Body of pancreas (tissue), 4 donors: ENCODE data around the gene OR52A1. TPM values are rescaled to one million over a fixed set of nuclear protein-coding genes. Genes with fewer than 3 reads are reported as not detected.
"Not testable (repeated sequence)": the region's sequence is repeated elsewhere in the genome, so short reads cannot be mapped to it uniquely, and the experiment has no call there.

Source experiments
- ATAC-seq: fragments of 150-250 bp; one replicate; pipeline ENCODE4 v1.9.1; 2016
- DNase-seq, 4 donors: peaks; one replicate each; pipeline ENCODE4 v3.0.0-alpha.2; 2019
- H3K27ac ChIP-seq, 4 donors: fragments of 200-600 bp; sonication (generic); 1 replicate in 3 of 4; 2 replicates in 1 of 4; pipeline versions ENCODE4 v1.5.1 to v1.6.1; 2016 to 2019; ENCODE audit warnings: mild to moderate bottlenecking in 1 of 4, mixed read lengths in 1 of 4, moderate library complexity in 1 of 4
- H3K27me3 ChIP-seq, 2 donors: fragments of 200-600 bp; sonication (generic); one replicate each; pipeline ENCODE4 v1.6.0; 2016; ENCODE audit warnings: mild to moderate bottlenecking in 1 of 2
- H3K36me3 ChIP-seq, 2 donors: fragments of 200-600 bp; sonication (generic); replicated peaks in 1 of 2; 2 replicates each; pipeline ENCODE4 v1.5.1; 2016; ENCODE audit warnings: low read depth in 2 of 2; ENCODE audit not compliant: insufficient read depth in 1 of 2
- H3K4me1 ChIP-seq: fragments of 200-600 bp; sonication (generic); one replicate; pipeline ENCODE4 v1.6.0; 2016
- H3K4me3 ChIP-seq, 2 donors: fragments of 200-600 bp; sonication (generic); 1 replicate in 1 of 2; 2 replicates in 1 of 2; pipeline ENCODE4 v1.5.1; 2016 to 2019
- H3K9me3 ChIP-seq, 3 donors: fragments of 200-600 bp; sonication (generic); 1 replicate in 2 of 3; 2 replicates in 1 of 3; pipeline ENCODE4 v1.5.1; 2016
- POLR2A ChIP-seq, 3 donors: fragments of 450-650 bp; IDR thresholded peaks; one replicate each; pipeline ENCODE4 v1.6.1; 2016; ENCODE audit warnings: antibody characterized with exemption in 3 of 3, mild to moderate bottlenecking in 2 of 3
- WGBS, 2 donors: methylation state at CpG; one replicate each; pipeline ENCODE4 v1.1.5; 2017; 5-methylcytosine and 5-hydroxymethylcytosine counted together
- intact Hi-C: fragments of 100-400 bp; cut with DNase I; formaldehyde crosslinking; loops from one replicate; pipeline ENCODE4 v1.15.1; 2023
- total RNA-seq, 2 donors: library from RNA; depleted of rRNA; stranded (reverse); fragments of >200 nt; gene quantifications; one replicate each; pipeline ENCODE4 v1.1.0, GENCODE V29; 2016
- TF ChIP-seq, protein P1 (sequence below), 7 experiments: fragments of 450-650 bp in 4 of 7; fragments of 200-600 bp in 3 of 7; sonication (generic) in 3 of 7; IDR thresholded peaks; one replicate each; pipeline ENCODE4 v1.5.1; 2016 to 2019; ENCODE audit warnings: antibody characterized with exemption in 7 of 7

Gene OR52A1
- total RNA-seq, 2 donors from 2014 or later, result not detected

- H3K4me1 ChIP-seq, result no peaks in the 10 kb centered on the region
- TF ChIP-seq, protein P1, sequence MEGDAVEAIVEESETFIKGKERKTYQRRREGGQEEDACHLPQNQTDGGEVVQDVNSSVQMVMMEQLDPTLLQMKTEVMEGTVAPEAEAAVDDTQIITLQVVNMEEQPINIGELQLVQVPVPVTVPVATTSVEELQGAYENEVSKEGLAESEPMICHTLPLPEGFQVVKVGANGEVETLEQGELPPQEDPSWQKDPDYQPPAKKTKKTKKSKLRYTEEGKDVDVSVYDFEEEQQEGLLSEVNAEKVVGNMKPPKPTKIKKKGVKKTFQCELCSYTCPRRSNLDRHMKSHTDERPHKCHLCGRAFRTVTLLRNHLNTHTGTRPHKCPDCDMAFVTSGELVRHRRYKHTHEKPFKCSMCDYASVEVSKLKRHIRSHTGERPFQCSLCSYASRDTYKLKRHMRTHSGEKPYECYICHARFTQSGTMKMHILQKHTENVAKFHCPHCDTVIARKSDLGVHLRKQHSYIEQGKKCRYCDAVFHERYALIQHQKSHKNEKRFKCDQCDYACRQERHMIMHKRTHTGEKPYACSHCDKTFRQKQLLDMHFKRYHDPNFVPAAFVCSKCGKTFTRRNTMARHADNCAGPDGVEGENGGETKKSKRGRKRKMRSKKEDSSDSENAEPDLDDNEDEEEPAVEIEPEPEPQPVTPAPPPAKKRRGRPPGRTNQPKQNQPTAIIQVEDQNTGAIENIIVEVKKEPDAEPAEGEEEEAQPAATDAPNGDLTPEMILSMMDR (IDR thresholded peaks at IDR 0.05), result no peak
- TF ChIP-seq POLR2A (IDR thresholded peaks at IDR 0.05), result no peak
- no peaks in the 10 kb centered on the region for H3K27me3 ChIP-seq
- H3K4me3 ChIP-seq, result no peak overlapping the region
- intact Hi-C loops, result no loop called here
- H3K9me3 ChIP-seq, result no peaks in the 10 kb centered on the region
- WGBS, 2 donors, result 81% methylated on average over 7 of the region's 7 CpGs
- DNase-seq, result no peak
- no peaks in the 10 kb centered on the region for H3K36me3 ChIP-seq
- H3K27ac ChIP-seq, result no peak overlapping the region
- ATAC-seq, result no peak
Observed at GRCh38 chr11:5174934-5175333, 20.4 kb upstream of the OR52A1 start.

GRCh38 chr11:5171856-5172255 lies 17.3 kb upstream of the OR52A1 start:
- ATAC-seq (no peak), DNase-seq (no peak)
- H3K27ac ChIP-seq, result no peak overlapping the region
- TF ChIP-seq, protein P1 (IDR thresholded peaks at IDR 0.05), result no peak
- TF ChIP-seq POLR2A (IDR thresholded peaks at IDR 0.05), result no peak
- intact Hi-C loops, result no loop called here
- WGBS, 2 donors, result 31 to 47% methylated on average over 2 of the region's 2 CpGs
- no peak overlapping the region for H3K4me3 ChIP-seq
- no peaks in the 10 kb centered on the region for H3K36me3 ChIP-seq
- no peaks in the 10 kb centered on the region for H3K27me3 ChIP-seq
- no peaks in the 10 kb centered on the region for H3K9me3 ChIP-seq
- H3K4me1 ChIP-seq, result no peaks in the 10 kb centered on the region

- intact Hi-C loops, H3K27me3 ChIP-seq, H3K9me3 ChIP-seq, H3K27ac ChIP-seq, H3K4me3 ChIP-seq, H3K4me1 ChIP-seq, DNase-seq, H3K36me3 ChIP-seq, ATAC-seq: not testable (repeated sequence)
Observed at GRCh38 chr11:5165898-5166297, 11.3 kb upstream of the OR52A1 start.

DNA sequence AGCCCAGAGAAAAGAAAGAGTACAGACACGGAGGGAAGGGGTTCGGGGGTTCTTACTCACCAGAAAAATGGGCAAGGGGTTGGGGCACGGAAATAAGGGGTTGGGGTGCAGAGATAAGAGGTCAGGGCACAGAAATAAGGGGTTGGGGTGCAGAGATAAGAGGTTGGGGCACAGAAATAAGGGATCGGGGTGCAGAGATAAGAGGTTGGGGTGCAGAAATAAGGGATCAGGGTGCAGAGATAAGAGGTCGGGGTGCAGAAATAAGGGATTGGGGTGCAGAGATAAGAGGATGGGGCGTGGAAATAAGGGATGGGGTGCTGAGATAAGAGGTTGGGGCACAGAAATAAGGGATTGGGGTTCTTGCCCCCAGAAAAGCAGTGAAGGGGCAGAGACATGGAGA lies 10.2 kb upstream of the OR52A1 start:
- ATAC-seq, H3K36me3 ChIP-seq, intact Hi-C loops, DNase-seq, H3K27ac ChIP-seq, H3K4me3 ChIP-seq, H3K4me1 ChIP-seq, H3K9me3 ChIP-seq, H3K27me3 ChIP-seq: not testable (repeated sequence)
- WGBS, 2 donors, result 41 to 55% methylated on average over 6 of the region's 6 CpGs

- intact Hi-C loops, ATAC-seq, H3K9me3 ChIP-seq, DNase-seq, H3K36me3 ChIP-seq, H3K4me1 ChIP-seq, H3K27ac ChIP-seq, H3K27me3 ChIP-seq, H3K4me3 ChIP-seq: not testable (repeated sequence)
- WGBS, 2 donors, result 45 to 60% methylated on average over 1 of the region's 1 CpG
Observed at GRCh38 chr11:5161045-5161444, 6.5 kb upstream of the OR52A1 start.

GRCh38 chr11:5160217-5160616 lies 5.7 kb upstream of the OR52A1 start:
- H3K9me3 ChIP-seq, H3K4me3 ChIP-seq, intact Hi-C loops, H3K27ac ChIP-seq, H3K4me1 ChIP-seq, H3K36me3 ChIP-seq, DNase-seq, H3K27me3 ChIP-seq, ATAC-seq: not testable (repeated sequence)
- 70 to 85% methylated on average over 4 of the region's 4 CpGs for WGBS, 2 donors

GRCh38 chr11:5159806-5160205 lies 5.2 kb upstream of the OR52A1 start:
- no peak for DNase-seq
- H3K4me1 ChIP-seq, result no peaks in the 10 kb centered on the region
- no peak overlapping the region for H3K4me3 ChIP-seq
- no peaks in the 10 kb centered on the region for H3K9me3 ChIP-seq
- no peak overlapping the region for H3K27ac ChIP-seq
- no peak for ATAC-seq
- no peak for TF ChIP-seq POLR2A (IDR thresholded peaks at IDR 0.05)
- TF ChIP-seq, protein P1 (IDR thresholded peaks at IDR 0.05), result no peak
- no peaks in the 10 kb centered on the region for H3K36me3 ChIP-seq
- H3K27me3 ChIP-seq, result no peaks in the 10 kb centered on the region
- intact Hi-C loops, result no loop called here
